Memory B cell (primary cell): ENCODE results near the gene RFC3.

Experiments used
- ATAC-seq: fragments of 150-1000 bp; cut with Tn5 transposase; 2 replicates; pipeline ENCODE4 v1.10.0; 2021; ENCODE audit warnings: low read depth, mild to moderate bottlenecking, moderate library complexity
- DNase-seq, 2 donors: peaks; one replicate each; pipeline ENCODE4 v3.0.0; 2022; ENCODE audit warnings: low spot score in 2 of 2
- H3K27ac Mint-ChIP-seq: one replicate; pipeline ENCODE4 v1.8.0; 2022; ENCODE audit warnings: mild to moderate bottlenecking, moderate library complexity, mixed read lengths
- H3K27me3 Mint-ChIP-seq: one replicate; pipeline ENCODE4 v1.8.0; 2022; ENCODE audit warnings: mixed read lengths
- H3K36me3 Mint-ChIP-seq: one replicate; pipeline ENCODE4 v1.8.0; 2022; ENCODE audit warnings: mild to moderate bottlenecking, mixed read lengths
- H3K4me1 Mint-ChIP-seq: one replicate; pipeline ENCODE4 v1.8.0; 2022; ENCODE audit warnings: mixed read lengths
- H3K4me3 Mint-ChIP-seq: one replicate; pipeline ENCODE4 v1.8.0; 2022; ENCODE audit warnings: mild to moderate bottlenecking, moderate library complexity, mixed read lengths
- H3K9me3 Mint-ChIP-seq: one replicate; pipeline ENCODE4 v1.8.0; 2022; ENCODE audit warnings: mixed read lengths

The RFC3 gene

DNA sequence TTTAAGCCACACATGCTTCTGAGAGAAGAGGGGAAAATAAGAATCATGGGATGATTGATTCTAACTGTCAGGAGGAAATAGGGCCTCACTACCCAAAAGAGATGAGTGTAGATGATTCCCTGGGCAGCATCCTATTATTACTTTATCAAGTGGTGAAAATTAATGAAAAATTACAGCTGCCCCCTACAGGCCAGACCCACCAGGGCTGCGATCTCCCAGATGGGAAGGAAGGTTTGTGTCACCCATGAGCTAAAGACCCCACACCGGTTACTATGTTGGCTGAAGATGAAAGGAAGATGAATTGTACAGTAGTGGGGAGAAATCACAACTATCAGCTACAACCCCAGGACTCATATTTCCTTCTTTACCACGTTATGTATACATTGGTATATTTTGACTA lies 49.5 kb downstream of the RFC3 start:
- peaks cover 4% of the 10 kb centered on the region for H3K9me3 Mint-ChIP-seq
- H3K4me1 Mint-ChIP-seq: peaks cover 6% of the 10 kb centered on the region
- H3K27ac Mint-ChIP-seq: no peak overlapping the region
- no peak for ATAC-seq
- H3K36me3 Mint-ChIP-seq: peaks cover 3% of the 10 kb centered on the region
- H3K27me3 Mint-ChIP-seq: no peaks in the 10 kb centered on the region
- no peak for DNase-seq
- H3K4me3 Mint-ChIP-seq: no peak overlapping the region

DNA sequence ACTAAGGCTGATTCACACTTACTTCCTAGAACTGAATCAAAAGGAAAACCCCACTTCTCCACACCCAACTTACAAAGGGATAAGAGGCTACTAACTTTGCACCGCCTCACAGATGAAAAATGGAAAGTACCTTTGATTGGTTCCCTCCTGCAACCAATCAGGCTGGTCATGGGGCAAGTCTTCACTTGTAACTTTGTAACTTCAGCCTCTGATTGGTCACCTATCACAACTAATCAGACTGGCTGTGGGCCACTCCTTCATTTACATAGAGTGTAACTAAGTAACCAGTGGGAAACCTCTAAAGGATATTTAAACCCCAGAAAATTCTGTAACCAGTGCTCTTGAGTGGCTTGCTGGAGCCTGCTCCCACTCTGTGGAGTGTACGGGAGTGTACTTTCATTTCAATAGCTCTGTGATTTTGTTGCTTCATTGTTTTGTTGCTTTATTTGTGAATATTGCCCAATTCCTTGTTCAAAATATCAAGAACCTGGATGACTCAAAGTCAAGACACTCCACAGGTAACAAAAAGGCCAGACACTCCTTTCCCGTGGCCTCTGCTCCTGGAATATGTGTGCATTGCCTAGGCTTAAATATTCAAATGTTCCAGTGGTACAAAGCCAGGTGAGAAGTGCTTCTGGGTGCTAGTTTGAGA lies 50.5 kb downstream of the RFC3 start:
- peaks cover 4% of the 10 kb centered on the region for H3K9me3 Mint-ChIP-seq
- no peak for ATAC-seq

DNA sequence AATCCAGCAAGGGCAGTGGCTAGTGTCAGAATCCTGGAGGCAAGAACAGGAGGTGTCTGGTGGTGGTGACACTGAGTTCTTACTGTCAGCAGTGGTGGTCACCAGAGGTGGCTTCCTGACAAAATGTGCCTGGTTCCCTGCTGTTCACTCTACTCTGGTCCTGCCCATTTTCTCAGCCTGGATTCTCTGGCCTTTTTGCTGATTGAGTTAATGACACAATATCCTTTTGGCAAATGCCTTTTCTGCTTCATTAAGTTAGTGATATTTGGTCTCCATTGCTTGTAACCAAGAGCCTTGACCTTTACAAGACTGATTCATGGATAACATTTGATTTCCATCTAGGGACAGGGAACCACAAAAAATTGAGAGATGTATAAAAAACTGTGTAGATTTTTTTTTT lies 51.1 kb downstream of the RFC3 start:
- ATAC-seq (no peak), DNase-seq (no peak)
- no peak overlapping the region for H3K27ac Mint-ChIP-seq
- no peaks in the 10 kb centered on the region for H3K27me3 Mint-ChIP-seq
- H3K4me3 Mint-ChIP-seq: no peak overlapping the region
- peaks cover 6% of the 10 kb centered on the region for H3K4me1 Mint-ChIP-seq
- peaks cover 4% of the 10 kb centered on the region for H3K9me3 Mint-ChIP-seq
- H3K36me3 Mint-ChIP-seq: peaks cover 3% of the 10 kb centered on the region

More for the DNA sequence above, 50.5 kb downstream of the RFC3 start:
- no peak for DNase-seq
- H3K36me3 Mint-ChIP-seq: peaks cover 3% of the 10 kb centered on the region
- H3K4me1 Mint-ChIP-seq: peaks cover 6% of the 10 kb centered on the region
- no peaks in the 10 kb centered on the region for H3K27me3 Mint-ChIP-seq
- no peak overlapping the region for H3K4me3 Mint-ChIP-seq
- H3K27ac Mint-ChIP-seq: no peak overlapping the region

GRCh38 chr13:33870046-33870668 lies 52.2 kb downstream of the RFC3 start:
- ATAC-seq: no peak
- peaks cover 2% of the 10 kb centered on the region for H3K4me1 Mint-ChIP-seq

GRCh38 chr13:33871207-33872004 lies 53.5 kb downstream of the RFC3 start:
- H3K27me3 Mint-ChIP-seq: no peaks in the 10 kb centered on the region
- no peak overlapping the region for H3K27ac Mint-ChIP-seq
- H3K4me1 Mint-ChIP-seq: no peaks in the 10 kb centered on the region
- no peaks in the 10 kb centered on the region for H3K36me3 Mint-ChIP-seq
- DNase-seq (no peak), ATAC-seq (no peak)
- no peak overlapping the region for H3K4me3 Mint-ChIP-seq
- no peaks in the 10 kb centered on the region for H3K9me3 Mint-ChIP-seq

More at GRCh38 chr13:33870046-33870668, 52.2 kb downstream of the RFC3 start:
- no peak overlapping the region for H3K4me3 Mint-ChIP-seq
- H3K27ac Mint-ChIP-seq: no peak overlapping the region
- H3K36me3 Mint-ChIP-seq: no peaks in the 10 kb centered on the region
- no peak for DNase-seq
- H3K27me3 Mint-ChIP-seq: no peaks in the 10 kb centered on the region
- H3K9me3 Mint-ChIP-seq: no peaks in the 10 kb centered on the region

DNA sequence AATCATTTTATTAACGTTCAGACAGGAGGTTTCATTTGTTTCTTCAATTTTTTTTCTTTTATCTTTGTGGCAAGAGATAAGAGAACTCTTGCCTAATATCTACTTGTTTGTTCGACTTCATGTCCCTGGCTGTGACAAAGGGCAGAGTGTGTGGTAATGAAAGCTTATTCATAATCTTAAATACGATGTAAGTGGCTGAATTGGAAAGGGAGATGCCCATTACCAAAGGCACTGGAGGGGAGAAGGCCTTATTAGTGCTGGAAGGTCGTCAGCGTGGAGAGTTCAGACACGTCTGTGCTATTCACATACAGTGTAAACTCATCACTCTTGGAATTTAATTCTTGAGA lies 54.0 kb downstream of the RFC3 start:
- Mint-ChIP-seq H3K36me3 (no peaks in the 10 kb centered on the region), H3K27me3 (no peaks in the 10 kb centered on the region), H3K27ac (no peak overlapping the region), H3K4me3 (no peak overlapping the region), H3K9me3 (no peaks in the 10 kb centered on the region), H3K4me1 (no peaks in the 10 kb centered on the region)
- DNase-seq: no peak
- no peak for ATAC-seq

GRCh38 chr13:33873251-33873908 lies 55.4 kb downstream of the RFC3 start:
- Mint-ChIP-seq H3K4me1 (no peaks in the 10 kb centered on the region), H3K27ac (no peak overlapping the region), H3K9me3 (no peaks in the 10 kb centered on the region), H3K27me3 (no peaks in the 10 kb centered on the region), H3K4me3 (no peak overlapping the region), H3K36me3 (no peaks in the 10 kb centered on the region)
- ATAC-seq: no peak
- no peak for DNase-seq

DNA sequence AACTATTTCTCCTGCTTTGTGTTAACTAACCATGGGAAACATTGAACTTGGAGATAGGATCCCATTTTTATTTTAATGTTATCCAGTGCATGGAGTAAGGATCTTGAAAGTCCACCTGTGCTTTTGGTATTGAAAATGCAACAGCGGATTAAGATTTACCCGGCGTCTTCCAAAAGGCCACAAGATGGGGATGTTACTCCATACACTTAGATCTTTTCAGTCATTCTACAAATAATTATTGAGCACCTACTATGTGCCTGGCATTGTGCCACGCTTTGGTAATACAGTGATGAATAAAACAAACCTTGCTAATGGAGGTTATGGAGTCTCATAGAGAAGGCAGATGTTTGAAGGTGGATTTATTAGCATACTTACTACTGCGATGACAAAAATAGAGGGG lies 56.9 kb downstream of the RFC3 start:
- Mint-ChIP-seq H3K9me3 (no peaks in the 10 kb centered on the region), H3K4me3 (no peak overlapping the region)

GRCh38 chr13:33875618-33876401 lies 57.9 kb downstream of the RFC3 start:
- no peaks in the 10 kb centered on the region for H3K27me3 Mint-ChIP-seq
- H3K4me1 Mint-ChIP-seq: no peaks in the 10 kb centered on the region
- no peak overlapping the region for H3K4me3 Mint-ChIP-seq
- DNase-seq (no peak), ATAC-seq (no peak)
- H3K36me3 Mint-ChIP-seq: peaks cover 4% of the 10 kb centered on the region
- H3K9me3 Mint-ChIP-seq: no peaks in the 10 kb centered on the region
- H3K27ac Mint-ChIP-seq: no peak overlapping the region

More for the DNA sequence above, 56.9 kb downstream of the RFC3 start:
- no peak for ATAC-seq
- DNase-seq: no peak
- no peaks in the 10 kb centered on the region for H3K27me3 Mint-ChIP-seq
- no peak overlapping the region for H3K27ac Mint-ChIP-seq
- no peaks in the 10 kb centered on the region for H3K4me1 Mint-ChIP-seq
- H3K36me3 Mint-ChIP-seq: peaks cover 1% of the 10 kb centered on the region

GRCh38 chr13:33876716-33877394 lies 58.9 kb downstream of the RFC3 start:
- H3K36me3 Mint-ChIP-seq: peaks cover 7% of the 10 kb centered on the region
- H3K4me3 Mint-ChIP-seq: no peak overlapping the region
- no peaks in the 10 kb centered on the region for H3K27me3 Mint-ChIP-seq
- ATAC-seq (no peak), DNase-seq (no peak)
- H3K4me1 Mint-ChIP-seq: no peaks in the 10 kb centered on the region
- H3K27ac Mint-ChIP-seq: no peak overlapping the region
- peaks cover 2% of the 10 kb centered on the region for H3K9me3 Mint-ChIP-seq

DNA sequence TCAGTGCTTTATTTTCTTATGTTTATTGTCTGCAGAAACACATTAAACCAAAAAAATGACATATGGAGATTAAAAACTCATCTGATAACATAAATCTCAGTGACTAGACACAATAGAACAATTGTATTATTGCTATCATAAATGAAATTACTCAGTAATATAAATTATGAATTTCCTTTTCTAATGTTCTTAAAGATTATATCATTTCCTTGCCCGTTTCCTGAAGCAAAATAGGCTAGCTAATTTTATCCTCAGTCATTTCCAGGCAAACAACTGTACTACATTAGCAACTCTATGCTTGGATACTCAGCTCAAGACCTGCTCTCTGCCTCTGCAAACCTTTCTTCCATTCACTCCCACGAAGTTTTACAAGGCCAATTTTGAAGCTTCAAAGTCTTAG lies 61.2 kb downstream of the RFC3 start:
- ATAC-seq (no peak), DNase-seq (no peak)
- no peaks in the 10 kb centered on the region for H3K4me1 Mint-ChIP-seq
- H3K9me3 Mint-ChIP-seq: peaks cover 3% of the 10 kb centered on the region
- no peak overlapping the region for H3K27ac Mint-ChIP-seq
- peaks cover 11% of the 10 kb centered on the region for H3K36me3 Mint-ChIP-seq
- no peak overlapping the region for H3K4me3 Mint-ChIP-seq
- no peaks in the 10 kb centered on the region for H3K27me3 Mint-ChIP-seq

DNA sequence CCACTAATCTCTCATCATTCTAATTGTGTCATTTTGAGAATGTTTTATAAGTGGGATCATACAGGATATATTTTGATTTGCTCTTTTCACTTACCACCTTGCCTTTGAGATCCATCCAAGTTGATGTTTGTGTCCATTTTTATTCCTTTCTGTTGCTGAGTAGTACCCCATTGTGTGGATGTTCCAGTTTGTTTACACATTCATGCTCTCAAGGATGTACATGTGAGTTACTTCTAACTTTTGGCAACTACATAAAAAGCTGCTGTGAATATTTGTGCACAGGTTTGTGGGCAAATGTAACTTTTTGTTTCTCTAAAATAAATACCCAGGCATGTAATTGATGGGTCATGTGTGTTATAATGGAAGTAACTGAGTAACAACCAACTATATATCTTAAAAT lies 64.9 kb downstream of the RFC3 start:
- no peak for ATAC-seq
- peaks cover 11% of the 10 kb centered on the region for H3K36me3 Mint-ChIP-seq
- no peaks in the 10 kb centered on the region for H3K27me3 Mint-ChIP-seq
- no peak for DNase-seq
- H3K4me1 Mint-ChIP-seq: no peaks in the 10 kb centered on the region
- peaks cover 3% of the 10 kb centered on the region for H3K9me3 Mint-ChIP-seq
- no peak overlapping the region for H3K4me3 Mint-ChIP-seq
- no peak overlapping the region for H3K27ac Mint-ChIP-seq

DNA sequence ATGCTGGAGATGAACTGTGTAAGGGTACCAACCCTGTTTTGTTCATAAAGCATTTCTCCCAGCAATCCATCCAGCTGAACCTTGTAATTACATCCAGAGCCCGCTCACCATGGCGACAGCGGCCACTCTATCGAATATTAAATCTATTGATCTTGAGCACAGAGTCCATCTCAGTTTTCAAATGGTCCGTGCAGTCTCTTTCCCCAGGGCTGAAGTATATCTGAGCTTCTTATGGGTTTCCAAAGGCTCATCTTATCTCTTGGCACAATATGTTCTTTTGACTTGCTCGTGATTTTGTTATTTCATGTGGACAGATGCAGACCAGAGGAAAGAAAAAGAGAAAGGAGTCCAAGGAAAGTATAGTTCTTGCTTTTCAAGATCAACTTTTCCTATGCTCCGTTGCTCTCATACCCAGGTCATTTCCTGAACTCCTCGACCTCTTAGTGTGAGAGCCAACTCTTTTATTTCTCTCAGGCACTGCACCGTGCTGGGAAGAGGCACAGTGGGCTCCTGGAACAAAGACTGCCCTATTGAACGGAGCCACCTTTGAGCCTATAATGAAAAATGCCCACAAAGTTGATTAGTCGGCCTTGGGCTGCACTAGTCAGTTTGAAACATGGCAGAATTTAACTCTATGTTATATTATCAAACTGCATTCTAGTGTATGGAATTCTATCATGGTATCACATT lies 66.7 kb downstream of the RFC3 start:
- ATAC-seq (no peak), DNase-seq (no peak)
- no peaks in the 10 kb centered on the region for H3K4me1 Mint-ChIP-seq
- no peaks in the 10 kb centered on the region for H3K27me3 Mint-ChIP-seq
- no peak overlapping the region for H3K27ac Mint-ChIP-seq
- peaks cover 13% of the 10 kb centered on the region for H3K36me3 Mint-ChIP-seq
- H3K4me3 Mint-ChIP-seq: no peak overlapping the region
- H3K9me3 Mint-ChIP-seq: peaks cover 3% of the 10 kb centered on the region
